ENCODE results near the gene PLN.

Gene PLN

DNA sequence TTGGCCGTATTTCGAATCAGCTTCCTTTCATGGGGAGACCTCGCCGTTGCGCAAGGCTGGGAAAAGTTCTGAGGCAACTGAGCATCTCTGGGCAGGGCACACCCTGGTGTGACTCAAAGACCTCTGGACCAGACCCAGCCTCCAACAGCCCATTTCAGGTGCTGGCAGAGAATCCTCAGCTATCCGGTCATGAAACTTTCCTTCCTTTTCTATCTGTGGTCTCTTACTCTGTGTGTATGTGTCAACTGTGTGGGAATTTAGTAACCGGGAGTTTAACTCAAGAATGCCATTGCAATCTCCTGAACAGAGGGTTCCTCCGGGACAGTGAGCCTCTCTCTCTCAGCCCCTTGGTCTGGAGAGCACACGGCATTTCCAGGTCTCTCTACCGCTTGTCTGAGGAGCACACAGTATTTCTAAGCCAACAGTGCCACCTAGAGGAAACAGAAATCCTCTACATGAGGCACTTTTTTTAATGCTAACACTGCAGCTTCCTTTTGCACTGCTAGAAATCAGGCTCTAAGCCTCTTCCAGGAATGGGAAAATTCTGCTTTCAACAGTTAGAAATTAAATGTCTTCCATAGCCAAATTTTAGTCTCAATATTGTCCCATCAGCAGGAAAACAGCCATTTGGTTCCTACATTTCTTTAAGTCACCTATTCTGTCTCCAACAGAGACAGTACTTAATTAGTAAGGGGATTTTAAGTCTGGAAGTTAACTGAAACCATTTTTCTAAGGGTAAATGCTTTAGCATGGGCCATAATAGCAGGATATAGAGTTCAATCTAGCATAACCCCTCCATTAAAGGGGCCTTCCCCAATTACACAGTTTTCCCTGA lies 32.7 kb downstream of the PLN start:
- DNase-seq (ENCODE audit: low spot score), result peak; percentile 36

DNA sequence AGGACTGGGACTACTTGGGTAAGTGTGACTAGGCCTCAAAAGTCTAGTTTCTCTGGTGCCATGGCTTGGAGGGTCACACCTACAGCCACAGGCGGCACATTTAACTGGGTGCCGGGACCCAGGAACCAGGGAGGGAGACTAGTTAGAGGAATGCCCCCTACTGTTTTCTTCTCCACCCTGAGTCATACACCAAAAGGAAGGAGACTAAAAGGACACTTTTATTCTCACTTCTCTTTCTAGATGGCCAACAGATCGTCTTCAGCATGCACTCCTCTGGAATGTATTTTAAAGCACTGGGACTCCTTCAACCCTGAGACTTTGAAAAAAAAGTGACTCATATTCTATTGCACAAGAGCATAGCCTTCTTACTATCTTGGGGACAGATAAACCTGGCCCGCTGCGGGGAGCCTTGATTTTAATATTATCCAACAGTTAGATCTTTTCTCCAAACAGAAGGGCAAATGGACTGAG lies 33.4 kb downstream of the PLN start:
- no peak for DNase-seq (ENCODE audit: low spot score)

DNA sequence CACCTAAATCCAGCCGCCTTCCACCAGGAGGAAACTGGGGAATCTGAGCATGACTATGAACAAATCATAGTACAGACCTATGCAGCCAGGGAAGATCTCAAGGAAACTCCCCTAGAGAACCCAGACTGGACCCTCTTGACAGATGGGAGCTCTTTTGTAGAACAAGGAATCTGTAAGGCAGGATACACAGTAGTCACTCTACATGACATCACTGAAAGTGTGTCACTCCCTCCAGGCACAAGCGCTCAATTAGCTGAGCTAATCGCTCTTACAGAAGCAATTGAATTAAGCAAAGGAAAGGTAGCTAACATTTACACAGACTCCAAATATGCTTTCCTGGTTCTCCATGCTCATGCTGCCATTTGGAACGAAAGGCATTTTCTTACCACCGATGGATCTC lies 36.8 kb downstream of the PLN start:
- no peak for DNase-seq (ENCODE audit: low spot score)

DNA sequence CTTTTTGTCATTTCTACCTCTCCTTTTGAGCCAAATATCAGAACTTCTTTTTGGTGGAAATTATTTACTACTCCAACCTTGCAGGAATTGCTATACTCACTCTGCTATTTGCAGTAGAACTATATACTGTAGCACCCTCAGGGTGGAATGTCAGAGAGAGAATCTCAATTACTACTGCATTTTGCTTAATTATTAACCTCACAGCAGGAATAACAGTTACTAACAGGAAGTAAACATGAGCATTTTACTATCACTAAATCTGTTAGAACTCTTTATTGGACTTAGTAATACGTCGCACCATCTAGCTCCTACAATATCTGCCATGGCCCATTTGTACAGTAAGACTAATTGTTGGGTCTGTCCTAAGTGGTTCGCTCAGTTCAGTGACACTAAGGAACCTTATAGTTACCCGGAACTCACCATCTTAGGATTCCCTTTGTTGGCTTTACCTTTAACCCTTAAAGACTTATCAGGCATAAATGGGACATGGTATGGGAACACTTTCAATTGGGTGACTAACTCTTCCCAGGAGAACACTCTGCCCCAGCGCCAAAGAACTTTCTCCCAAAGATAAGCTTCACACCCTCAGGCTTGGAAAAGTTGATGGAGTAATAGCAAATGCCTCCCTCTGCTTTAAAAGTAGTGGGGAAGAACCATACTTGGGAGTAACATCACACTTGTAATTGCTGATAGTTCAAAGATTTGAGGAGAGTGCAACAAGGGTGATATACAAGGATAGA lies 38.8 kb downstream of the PLN start:
- no peak for DNase-seq (ENCODE audit: low spot score)

DNA sequence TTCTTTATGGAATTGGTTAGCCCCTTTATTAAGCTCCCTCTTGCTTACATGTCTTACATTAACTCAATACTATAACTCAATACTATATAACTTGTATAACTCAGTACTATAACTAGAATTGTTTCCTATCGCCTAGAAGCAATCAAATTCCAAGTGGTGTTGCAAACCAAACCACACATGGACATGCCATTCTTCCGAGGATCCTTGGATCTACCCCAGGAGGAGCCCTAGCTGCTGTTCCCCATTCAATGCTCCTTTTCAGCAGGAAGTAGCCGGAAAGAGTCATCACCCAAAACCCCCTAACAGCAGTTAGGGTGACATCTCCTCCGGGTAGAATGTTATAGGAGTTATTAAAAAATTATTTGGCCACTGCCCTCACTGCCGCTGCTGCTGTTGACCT lies 40.5 kb downstream of the PLN start:
- DNase-seq (ENCODE audit: low spot score), result no peak

DNA sequence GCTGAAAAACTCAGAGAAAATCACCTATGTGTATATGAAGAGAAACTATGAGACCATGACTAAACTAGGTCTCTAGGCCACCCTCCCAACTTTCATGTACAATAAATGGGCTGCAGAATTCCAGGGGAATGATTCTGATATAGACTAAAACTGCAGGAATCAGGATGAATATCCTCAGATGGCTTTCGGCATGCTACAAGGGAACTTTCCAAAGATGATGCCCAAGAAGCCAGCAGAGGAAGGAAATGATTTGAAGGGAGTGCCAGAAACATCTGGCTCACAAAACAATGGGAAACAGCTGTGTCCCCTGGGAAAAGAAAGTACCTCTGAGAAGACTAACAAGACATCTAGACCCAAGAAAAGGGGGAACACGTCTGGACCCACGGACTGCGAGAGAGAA lies 41.1 kb downstream of the PLN start:
- DNase-seq (ENCODE audit: low spot score), result no peak

DNA sequence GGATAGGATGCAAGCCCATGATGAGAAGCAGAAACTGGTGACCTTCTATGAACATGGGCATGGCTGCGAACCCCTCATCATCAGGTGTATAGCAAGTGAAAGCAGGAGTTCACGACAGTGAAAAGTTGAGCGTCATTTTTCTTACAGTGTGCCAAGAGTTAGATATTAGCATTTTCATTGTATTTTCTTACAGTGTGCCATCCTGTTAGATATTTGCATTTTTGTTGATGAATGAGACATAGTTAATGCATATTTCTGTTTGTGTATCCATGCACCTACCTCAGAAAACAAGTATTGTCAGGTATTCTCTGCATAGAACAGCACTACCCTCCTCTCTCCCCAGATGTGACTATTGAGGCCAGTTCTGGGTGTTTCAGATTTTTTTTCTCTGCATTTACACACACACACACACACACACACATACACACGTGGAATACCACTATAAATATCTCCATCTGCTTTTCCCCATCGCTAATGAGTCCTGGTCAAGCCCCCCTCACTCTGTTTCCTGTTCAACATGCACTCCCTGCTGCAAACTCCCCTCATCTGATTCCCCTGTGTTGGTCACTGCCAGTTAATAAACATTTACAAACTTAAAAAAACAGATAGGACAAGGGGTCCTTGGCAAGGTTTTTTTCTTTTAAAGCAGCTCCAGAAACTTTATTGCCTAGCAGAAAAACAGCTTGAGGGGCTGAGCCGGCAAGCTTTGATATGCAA lies 41.7 kb downstream of the PLN start:
- no peak for DNase-seq (ENCODE audit: low spot score)

DNA sequence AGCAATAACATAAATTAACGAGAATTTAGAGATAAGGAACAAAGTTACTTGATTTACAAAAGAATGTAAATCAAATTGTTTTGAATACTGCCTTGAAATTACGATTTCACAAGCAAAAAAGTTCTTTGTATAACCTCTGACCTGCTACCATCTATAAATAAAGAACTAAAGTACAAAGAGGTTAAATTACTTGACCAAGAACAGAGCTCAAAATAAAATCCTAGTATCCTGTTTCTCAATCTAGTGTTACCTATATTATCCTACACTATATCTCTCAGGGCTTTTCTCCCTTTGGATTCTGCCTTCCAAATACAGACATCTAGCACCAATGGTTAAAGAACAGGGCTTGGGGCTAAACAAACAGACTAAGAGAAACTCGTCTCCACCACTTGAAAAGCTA lies 43.8 kb downstream of the PLN start:
- DNase-seq (ENCODE audit: low spot score), result no peak

DNA sequence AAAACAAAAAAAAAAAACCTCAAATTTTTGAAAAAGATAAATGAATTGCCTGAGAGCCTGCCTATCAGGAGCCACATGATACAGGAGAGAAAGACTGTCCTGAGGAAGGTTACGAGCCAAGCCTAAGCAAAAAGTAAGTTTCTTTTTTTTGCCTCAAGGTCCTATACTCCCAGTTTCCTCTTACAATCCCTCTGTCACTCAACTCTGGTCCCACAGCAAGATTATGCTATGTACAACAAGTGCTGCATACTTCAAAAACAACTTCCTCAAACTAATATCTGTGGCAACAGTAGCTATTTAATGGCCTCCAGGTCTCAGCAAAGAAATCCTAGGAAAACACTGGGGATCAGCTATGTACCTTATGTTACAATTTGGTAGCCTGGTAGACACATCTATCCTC lies 46.8 kb downstream of the PLN start:
- DNase-seq (ENCODE audit: low spot score), result no peak

DNA sequence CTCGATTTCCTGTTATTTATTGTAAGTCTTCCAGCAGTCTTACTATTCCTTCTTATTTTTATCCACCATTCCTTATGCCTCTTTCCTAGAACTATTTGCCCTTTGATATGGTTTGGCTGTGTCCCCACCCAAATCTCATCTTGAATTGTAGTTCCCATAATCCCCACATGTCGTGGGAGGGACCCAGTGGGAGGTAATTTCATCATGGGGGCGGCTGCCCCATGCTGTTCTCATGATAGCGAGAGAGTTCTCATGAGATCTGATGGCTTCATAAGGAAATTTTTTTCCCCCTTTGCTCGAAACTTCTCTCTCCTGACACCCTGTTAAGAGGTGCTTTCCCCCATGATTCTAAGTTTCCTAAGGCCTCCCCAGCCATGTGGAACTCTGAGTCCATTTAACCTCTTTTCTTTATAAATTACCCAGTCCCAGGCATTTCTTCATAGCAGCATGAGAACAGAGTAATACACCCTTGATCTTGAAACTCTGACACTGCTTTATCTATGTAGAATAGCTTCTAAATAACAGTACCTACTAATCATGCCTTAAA lies 48.8 kb downstream of the PLN start:
- DNase-seq (ENCODE audit: low spot score), result no peak

DNA sequence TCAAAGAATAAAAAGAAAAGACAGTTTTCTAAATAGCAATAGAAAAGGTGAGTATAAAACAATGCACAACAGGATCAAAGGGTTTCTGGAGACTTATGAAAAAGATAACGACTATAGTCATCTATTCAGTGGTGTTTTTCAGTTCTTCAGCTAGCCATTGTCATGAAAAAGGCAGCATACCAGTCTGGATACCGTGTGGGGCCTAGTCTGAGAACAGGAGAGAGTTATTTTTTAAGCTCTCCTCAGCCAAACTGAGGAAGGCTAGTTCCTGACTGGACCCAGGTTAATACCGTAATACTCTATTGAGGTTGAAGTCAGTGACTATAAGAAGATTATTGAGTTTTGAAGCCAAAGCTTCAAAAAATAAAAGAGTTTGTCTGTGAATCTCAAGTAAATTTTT lies 49.5 kb downstream of the PLN start:
- no peak for DNase-seq (ENCODE audit: low spot score)

DNA sequence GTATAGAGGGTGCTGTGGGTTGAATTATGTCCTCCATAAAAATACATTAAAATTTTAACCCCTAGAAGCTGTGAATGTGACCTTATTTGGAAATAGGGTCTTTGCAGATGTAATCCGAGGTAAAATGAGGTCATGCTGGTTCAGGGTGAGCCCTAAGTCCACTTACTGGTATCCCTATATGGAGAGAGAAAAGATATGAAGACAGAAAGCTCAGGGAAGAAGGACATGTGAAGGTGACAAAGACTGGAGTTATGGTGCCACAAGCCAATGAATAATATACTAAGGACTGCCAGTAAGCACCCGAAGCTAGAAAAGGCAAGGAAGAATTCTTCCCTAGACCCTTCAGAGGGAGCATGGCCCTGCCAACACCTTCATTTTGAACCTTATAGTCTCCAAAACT lies 50.2 kb downstream of the PLN start:
- no peak for DNase-seq (ENCODE audit: low spot score)

DNA sequence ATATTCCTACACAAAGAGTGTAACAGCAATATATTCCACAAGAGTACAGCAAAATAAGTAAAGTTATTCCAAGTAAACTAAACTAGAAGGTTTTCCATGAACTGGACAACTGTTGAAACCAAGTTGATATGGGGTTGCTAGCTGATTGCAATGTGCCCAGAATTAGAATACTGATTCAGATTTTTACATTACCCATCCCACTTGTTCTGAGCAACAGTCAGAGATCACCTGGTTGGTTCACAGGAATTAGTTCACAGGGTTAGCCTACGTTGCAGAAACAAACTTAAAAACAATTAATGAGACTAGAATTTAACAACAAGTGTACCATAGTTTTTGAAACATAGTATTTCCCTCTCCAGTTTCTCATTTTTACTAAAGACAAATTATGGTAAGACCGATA lies 54.2 kb downstream of the PLN start:
- no peak for DNase-seq (ENCODE audit: low spot score)

DNA sequence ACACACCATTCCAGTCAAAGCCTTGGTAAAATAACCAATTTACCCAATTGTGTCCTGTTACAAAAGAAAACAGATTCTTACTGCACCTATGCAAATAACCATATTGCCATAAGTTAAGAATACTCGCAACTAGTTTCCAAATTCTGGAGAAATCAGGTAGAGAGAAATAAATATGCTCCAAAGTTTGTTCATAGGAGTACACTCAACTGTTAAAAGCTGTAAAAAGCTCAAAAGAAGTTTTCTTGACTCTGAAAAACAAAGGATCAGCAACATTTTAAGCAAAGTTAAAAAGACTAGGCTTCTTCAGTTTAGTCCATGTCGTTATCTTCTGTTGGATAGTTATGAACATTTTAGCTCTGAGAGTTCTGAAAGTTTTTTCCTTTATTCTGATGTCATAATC lies 55.3 kb downstream of the PLN start:
- DNase-seq (ENCODE audit: low spot score), result no peak

DNA sequence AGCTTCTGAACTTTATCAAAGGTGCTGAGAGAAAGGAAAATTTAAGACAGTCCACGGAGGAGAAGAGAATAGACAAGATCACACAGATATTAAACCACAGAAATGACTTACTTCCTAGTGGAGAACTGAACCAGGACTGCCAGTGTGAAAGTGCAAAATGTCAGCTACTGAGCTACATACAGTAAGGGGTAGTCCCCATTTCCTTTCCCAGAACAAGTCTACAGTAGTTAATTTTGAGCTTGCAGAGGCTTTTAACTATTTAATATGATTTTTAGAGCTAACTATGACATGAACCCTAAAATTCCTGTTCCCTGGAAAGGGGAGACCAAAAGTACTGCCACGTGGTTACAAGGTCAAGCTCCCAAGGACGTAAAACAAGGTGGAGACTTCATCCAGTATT lies 58.2 kb downstream of the PLN start:
- no peak for DNase-seq (ENCODE audit: low spot score)

DNA sequence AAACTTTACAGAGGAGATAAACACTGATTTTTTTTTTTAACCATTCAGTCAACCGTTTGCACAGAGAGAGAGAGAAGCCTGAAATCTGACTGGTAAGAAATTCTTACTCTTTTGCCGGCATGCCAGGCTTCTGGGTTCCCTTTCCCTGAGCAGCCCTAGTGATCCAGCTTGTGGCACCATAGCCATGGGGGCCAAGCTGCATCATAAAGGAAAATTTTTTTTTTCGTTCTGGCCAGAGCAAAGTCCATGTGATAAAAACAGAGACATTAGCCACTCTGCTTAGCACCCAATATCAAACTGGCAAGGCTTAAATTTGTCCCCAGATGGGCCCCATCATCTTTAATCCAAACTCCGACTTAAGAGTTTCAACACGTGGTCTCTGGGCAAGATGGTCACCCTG lies 58.8 kb downstream of the PLN start:
- DNase-seq (ENCODE audit: low spot score), result no peak
